HG03066 (cell line): ENCODE data around the gene FHL1.
"Not testable (repeated sequence)": the region's sequence is repeated elsewhere in the genome, so short reads cannot be mapped to it uniquely, and the experiment has no call there.

Experiments used
- ATAC-seq: cut with Tn5 transposase; IDR thresholded peaks from one replicate; pipeline ENCODE4 v1.9.1; 2021; ENCODE audit warnings: low read depth; ENCODE audit not compliant: unreplicated experiment

Gene FHL1

DNA sequence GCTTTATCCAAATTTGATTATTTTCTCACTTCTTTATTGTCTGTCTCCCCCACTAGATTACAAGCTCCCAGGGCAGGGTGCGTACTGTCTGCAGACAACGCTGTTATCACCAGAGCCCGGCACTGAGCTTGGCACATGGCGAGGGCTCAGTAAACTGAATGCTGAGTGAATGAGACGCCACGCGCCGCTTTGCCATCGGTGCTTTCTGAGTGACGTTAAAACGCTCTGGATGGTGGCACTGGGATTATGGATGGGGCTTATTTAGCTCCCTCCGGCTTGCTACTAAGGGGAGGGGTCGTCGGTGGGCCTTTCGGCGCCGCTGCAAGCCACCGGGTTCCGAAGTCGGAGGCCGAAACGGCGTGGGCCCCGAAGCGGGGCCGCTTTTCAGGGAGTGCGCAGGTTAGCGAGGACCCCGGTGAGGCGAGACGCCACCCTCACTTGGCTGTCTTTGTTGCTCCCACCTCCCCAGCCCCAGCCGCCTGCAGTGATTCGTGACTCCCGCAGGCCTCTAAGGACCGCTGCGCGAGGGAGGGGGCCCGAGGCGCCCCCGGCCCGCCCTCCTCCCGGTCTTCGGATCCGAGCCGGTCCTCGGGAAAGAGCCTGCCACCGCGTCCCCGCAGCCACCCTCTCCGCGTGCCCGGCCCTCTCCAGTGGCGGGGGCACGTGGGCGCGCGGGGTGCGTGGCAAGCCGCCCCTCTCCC lies 569 bp upstream of the FHL1 start:
- ATAC-seq, result no peak

DNA sequence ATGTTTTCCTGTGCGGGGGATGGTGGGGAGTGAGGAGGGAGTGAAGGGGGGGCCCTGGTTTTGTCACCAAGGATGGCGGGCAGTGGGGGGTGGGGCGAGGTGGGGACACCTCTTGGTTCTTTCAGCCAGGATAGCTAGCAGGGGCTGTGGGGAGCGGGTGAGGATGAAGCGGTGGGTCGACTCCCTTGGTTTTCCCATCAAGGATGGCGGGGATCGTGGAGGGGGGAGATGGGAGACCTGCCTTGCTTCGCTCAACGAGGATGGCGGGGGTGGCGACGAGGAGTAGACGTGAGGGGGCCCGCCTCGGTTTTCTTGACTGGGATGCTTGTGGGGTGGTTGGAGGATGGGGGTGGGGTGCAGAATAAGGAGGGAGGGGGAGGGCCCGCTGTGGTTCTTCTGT lies 643 bp downstream of the FHL1 start:
- no peak for ATAC-seq

DNA sequence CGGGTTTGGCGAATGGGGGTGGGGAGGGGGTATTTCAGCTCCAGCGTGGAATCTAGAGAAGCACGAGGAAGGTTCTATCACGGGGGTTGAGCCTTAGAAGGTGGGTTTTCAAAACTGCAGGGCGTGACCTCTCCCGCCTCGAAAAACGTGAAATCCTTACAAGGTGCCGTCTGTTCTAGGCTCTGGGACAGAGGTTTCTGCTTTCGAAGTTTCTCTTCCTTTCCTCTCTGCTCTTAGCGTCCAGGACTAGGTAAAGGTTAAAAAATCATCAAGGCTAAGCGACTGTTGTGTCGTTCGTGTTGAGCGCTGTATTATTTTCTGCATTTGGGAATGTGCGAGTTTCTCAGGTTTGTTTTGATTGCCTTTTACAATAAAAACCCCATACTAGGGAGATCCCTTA lies 1.1 kb downstream of the FHL1 start:
- no peak for ATAC-seq

DNA sequence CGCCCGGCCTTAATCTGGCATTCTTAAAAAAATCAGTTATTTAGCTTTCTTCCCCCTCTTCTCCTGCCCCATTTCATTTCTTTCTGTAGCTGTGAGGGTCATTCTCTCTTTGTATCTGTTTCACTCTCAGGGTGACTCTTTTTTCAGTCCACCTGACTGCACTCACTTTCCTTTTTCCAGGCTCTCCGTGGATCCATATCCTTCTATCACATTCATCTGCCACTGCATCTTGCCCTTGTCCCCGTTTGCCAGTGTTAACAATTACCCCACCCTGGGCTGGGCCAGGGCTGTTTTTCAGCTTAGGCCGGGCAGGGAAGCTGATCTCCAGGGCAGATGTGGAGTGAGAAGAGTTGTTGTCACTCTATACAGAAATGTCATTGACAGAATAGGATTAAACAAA lies 7.7 kb downstream of the FHL1 start:
- ATAC-seq, result no peak

DNA sequence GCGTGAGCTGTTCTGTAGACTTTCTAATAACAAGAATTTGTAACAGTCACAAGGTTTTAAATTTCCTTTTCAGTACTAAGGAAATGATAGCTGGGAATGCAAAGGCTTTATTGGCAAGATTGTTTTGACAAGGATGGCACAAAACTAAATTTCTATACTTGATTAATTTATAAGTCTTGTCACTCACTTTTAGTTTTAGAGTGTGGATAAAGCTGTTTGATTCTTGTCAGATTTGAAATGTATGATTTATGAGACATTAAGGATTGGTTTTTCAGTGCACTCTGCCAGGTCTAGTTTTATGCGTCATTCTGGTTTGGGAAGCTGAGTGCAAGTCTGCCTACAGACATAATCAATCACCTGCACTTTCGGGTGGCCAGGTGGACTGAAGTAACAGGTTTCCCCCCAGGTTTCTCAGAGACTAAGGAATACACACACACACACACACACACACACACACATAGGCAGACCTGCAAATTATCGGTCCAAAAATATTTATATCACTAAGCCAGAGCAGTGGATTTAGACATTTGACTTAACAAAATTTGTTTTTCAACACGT lies 9.3 kb downstream of the FHL1 start:
- ATAC-seq, result no peak

DNA sequence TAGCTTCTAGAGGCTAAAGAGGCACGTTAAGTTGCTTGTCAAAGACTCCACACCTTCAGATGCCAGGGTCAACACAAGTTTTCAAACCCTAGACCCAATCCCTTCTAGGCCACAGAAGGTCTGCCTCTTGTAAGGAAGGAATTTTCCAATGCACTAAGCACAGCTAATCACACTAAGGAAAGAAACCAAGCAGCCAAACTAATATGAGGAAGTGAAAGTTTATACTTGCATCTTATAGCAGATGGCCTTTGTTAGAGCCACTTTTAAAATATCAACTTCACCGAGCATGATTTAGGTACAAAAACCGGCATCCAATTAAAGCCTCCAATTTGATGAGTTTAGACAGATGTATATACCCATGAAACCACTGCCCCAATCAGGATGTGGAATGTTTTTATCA lies 9.9 kb downstream of the FHL1 start:
- ATAC-seq, result no peak

DNA sequence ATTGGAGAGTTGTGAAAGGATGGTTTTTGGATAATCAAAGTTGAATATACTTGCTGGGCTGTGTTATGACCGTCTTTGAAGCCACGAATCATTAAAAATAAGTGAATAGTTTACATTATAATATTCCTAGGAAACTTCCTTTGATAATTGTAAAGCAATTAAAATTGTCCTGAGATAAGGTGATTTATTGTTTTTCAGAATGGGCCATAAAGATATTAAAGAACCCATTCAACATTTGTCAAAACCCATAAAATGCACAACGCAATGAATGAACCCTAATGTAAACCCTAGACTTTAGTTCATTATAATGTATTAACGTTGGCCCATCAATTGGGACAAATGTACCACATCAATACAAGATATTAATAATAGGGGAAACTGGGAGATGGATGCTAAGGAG lies 11.4 kb downstream of the FHL1 start:
- ATAC-seq, result no peak

DNA sequence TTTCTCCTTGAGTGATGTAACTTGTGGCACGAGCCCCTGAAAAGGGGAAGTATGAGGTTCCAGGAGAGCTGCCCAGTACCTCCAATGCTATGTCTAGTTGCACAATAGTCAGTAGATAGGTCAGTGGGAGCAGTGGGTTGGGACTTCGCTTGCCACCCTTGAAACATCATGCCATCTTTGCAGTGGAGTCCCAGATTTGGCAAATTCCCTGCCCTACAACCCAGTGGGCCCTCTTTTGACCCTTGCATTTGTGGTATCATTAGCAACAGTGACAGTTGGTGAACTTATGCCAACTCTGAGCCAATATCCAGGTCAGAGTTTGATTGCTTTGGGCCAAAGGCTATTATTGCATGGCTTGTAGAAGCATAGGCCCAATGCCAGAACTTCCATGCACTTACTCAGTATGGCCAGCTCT lies 12.3 kb downstream of the FHL1 start:
- ATAC-seq, result no peak

DNA sequence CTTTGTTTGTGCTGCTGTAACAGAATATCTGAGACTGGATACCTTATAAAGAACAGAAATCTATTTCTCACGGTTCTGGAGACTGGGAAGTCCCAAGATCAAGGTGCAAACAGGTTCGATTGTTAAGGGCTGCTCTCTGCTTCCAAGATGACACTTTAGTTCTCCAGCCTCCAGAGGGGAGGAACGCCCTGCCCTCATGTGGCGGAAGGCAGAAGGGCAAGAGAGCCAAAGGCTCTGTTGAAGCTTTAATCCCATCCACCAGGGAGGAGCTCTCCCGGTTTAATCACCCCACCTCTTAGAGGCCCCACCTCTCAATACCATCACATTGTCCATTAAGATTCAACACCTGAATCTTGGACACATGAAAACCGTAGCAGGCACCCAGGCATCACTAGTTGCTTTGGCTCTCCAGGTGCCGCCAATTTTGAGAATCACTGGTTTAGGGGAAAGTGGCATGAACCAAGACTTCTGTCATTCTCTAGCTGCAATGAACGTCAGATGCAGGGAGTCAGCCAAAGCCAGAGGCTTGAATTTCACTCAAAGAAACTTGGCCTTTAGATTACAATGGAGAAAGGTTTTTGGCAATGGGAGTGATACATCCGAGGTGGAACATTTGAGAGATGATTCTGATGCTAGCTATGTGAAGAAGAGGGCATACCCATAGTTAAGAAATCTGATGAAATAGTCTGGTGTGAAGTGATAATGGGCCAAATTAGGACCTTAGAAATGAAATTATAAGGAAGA lies 15.7 kb downstream of the FHL1 start:
- no peak for ATAC-seq

DNA sequence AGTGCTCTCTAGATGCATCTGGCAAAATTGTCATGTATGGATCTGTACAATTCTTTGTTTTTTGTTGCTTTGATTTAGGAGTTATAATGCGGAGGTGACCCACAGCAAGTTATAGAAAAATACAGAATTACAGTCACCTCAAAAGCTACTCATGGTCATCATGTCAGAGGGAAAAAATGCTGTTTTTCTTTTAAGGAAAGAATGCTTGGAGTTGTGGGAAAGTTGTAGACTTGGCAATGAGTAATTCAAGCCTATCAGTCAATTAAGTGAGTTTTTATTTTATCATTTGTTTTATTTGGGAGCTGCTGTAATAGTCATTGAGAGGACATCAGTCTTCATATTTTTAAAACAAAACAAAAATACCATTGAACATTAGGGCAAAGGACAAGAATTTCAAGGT lies 16.4 kb downstream of the FHL1 start:
- no peak for ATAC-seq

DNA sequence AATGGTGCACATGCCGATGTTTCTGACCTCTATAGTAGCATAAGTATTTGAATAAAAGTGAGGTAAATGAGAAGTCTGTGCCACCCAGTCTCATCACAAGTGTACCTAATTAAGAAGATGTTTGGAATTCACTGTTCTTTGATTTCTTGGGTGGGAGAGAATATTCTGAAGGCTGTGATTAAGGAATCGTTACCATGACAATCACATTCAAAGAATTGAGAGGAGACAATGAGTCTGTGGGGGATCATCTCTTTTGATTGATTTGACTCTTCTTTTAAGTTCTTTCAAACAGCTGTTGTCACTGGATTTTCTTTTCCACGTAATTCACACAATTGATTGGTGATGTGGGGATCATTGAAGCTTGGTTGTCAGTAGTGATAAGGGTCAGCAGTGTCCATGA lies 18.1 kb downstream of the FHL1 start:
- no peak for ATAC-seq

DNA sequence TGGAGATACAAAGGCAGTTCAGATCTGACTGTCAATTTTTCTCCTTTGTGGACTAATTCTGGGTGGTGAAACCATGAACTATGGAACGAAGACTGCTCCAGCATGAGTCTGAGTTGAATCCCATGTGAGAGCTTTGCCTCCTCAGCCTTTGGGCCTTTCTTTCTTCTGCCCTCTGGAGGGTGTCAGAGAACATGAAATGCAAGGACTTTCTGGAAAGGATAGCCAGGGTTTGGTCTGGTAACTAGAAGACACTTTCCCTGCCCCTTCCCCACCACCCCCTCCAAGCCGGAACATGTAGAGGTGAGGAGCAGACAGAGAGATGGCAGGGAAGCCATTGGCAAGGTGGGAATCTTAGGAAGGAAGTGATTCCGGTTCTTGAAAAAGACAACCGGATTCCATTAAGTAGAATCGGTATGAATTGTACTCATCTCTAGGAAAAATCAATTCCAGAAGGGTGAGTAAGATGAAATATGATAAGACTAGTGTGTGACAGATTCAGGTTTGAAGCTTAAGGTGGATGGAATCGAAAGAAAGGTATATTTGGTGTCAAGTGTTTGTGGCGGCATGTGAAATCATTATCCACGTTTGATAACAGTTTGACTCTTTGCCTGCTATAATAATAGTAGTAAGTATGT lies 19.0 kb downstream of the FHL1 start:
- ATAC-seq, result no peak

DNA sequence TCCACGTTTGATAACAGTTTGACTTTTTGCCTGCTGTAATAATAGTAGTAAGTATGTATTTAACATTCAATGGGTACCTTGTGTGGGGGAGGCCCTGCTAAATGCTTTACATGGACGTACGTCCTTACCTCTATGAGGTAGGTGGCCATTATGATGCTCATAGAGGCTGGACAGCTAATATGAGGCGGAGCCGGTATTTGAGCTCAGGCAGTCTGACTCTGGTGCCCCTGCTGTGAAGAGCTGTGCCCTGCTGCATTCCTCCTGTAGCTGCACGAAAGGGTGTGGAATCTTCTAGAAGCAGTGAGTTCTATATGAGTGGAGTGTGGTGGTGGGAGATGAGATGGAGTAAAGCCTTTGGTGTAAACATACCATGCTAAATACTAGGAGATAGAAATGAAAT lies 20.7 kb downstream of the FHL1 start:
- ATAC-seq, result not testable (repeated sequence)

DNA sequence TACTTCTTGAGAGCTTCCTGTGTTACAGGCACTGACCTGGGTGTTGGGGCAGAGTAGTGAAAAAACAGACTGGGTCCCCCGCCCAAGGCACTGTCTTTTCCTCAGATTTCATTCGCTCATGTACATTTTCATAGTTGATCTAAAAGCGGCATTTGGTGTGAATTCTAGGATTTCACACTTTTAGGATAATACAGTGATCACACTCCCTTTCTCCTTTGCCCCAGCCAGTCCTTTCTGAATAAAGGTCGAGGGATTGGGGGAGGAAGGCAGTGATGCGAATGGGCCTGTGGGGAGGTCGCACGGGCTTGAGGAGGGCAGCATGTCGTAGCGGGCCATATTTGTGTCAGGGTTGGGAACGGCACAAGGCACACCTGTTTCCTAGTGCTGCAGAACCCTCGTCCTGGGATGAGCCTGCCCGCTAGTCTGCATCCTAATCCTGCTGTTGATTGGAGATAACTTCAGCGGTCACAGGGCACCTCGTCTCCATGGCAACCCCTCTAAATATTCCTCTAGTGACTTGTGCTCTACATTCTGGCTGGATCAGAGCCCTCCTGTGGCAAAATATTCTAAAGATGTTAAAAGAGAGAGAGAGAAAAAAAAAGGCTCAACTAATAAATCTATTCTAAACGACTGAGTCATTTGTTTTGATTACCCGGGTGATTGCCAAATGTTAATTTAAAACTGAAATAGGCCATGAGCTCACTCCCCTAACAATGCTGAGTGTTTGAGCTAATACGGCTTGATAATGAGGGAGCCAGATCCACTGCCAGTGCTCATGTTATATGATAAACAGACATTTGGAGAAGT lies 21.8 kb downstream of the FHL1 start:
- no peak for ATAC-seq

DNA sequence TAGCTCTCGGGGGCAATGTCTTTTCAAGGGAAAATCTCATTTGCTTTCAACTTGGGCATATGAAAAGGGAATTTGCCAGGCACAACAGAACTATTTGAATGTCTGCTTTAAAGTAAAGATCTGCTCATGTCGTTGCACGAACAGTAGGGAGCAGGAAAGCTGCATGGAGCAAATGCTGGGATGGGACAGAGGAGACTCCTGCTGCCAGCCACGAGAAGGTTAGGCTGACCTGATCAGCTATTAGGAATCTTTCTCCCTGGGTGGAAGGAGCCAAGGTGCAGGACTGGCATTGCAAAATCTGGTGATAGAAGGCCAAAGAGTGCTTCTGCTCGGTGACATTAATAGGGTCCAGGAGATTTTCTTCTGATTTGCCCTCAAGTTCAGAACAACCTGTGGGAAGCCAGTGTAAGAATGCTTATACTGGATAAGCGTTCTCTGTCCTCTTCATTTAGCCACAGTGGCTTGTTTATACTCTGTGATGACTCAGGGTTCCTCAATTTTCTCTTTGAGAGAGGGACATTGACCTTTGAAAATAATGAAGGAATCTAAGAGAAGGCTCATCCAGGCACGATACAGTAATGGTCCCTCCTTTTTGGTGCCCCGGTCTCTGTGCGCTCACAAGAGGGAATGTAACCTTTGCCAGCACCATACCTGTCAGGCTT lies 22.9 kb downstream of the FHL1 start:
- ATAC-seq, result no peak

DNA sequence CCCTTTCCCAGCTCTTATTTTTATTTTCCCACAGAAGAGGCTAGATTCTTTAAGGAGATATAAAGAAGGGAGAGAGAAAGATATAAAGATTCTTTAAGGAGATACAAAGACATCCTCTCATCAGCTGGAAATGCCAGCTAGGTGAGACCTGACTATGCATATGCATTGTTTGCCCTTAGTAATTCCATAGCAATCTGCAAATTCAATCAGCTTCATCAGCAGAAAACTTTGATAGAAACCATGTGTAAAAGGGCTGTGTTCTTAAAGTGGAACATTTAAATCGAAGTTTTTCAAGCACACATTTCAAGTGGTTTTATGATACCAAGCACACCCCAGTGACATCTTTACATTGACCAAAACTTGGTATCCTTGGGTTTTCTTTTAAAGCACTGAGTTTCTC lies 24.1 kb downstream of the FHL1 start:
- ATAC-seq, result no peak

DNA sequence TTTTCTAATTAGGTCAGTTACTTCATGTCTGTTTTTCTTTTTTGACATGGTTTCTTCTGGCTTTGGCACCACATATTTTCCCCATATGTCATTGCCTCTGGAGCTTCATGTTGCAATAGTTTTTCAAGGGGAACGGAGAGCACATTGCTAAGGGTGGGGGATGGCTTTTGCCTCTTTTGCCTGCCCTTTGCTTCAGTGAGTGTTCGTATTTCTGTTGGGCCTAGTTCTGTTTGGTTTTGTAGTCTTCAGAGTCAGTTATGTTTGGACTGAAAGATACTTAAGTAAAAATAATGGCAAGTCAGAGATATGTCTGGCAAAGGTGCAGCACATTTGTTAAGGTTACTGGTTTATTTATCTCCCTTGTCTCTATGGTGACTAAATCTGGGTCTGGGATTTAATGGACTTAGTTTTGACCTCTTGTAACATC lies 29.1 kb downstream of the FHL1 start:
- ATAC-seq, result no peak

DNA sequence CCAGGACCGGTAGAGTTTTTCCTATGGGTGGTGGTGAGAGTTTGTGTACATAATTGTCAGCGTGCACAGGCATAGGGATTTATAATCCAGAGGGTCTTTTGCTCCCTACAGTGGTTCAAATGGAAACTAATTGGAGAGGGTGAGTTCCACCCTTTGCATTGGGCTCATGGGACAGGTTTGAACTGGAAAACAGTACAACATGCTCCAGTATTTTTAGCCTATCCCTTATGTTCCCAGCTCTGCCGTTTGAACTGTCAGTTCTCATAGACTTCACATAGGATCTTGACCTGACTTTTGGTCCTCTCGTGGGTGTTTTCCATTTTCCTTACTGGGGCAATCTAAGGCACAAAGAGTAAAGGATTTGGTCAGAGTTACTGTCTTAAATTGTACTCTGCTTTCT lies 31.8 kb downstream of the FHL1 start:
- ATAC-seq, result no peak

DNA sequence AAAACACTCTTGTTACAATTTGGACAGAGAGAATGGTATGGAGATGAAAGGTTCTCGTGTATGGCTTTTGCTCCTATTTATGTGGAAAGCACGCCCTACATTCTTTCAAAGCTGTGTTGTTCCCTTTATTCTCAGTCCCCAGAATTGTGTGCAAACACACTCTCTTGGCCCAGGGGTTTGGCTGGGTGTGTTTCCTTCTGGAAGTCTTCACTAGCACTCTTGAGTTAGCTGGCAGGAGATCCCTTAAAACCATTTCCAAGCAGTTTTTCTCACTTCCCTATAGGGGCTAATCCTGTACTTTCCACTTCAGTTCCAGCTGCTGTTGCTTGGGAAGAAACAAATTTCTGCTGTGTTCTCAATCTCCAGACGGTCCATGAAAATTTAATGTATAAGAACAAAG lies 35.1 kb downstream of the FHL1 start:
- no peak for ATAC-seq

DNA sequence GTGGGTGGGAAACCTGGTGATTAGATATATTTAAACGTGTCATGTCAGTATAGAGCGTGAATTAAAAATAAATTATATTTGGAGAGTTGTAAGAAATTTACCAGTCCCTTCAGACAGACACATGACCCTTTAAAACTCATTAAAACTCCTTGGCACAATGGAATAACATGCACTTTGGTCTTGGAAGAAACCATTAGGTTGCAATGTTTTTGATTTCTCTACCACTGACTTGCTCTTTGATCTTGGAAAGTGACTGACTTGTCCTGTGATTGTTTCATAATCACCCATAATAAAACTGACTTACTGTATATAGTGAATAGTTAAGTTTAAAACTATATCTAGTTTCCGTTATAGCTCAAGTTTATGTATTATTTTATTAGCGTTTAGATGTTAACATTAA lies 35.8 kb downstream of the FHL1 start:
- ATAC-seq, result no peak
